WTC11 (cell line): ENCODE measurements around the gene TNFRSF14. TPM values are rescaled to one million over a fixed set of nuclear protein-coding genes. Genes with fewer than 3 reads are reported as not detected.

ENCODE experiments used
- ATAC-seq: fragments of 200-7000 bp; cut with Tn5 transposase; 2 replicates; pipeline ENCODE4 v1.10.0; 2021; ENCODE audit warnings: mild to moderate bottlenecking, moderate library complexity
- CTCF ChIA-PET: fragments of 300-600 bp; sonication (Branson Sonifier 250); formaldehyde crosslinking; loops from one replicate; lab custom pipeline; 2021; ENCODE audit warnings: antibody characterized with exemption; lab: Charles Lee
- POLR2A ChIA-PET: fragments of 350-600 bp; sonication (Branson Sonifier 250); formaldehyde crosslinking; loops from one replicate; lab custom pipeline; 2021; ENCODE audit warnings: antibody characterized with exemption; lab: Charles Lee
- DNase-seq: peaks from one replicate; pipeline ENCODE4 v3.0.0; 2021; ENCODE audit warnings: low spot score
- H3K27ac Mint-ChIP-seq: 2 replicates; pipeline ENCODE4 v1.8.0; 2021; ENCODE audit warnings: mixed read lengths
- H3K27me3 Mint-ChIP-seq: 2 replicates; pipeline ENCODE4 v1.8.0; 2021; ENCODE audit warnings: low read depth, mild to moderate bottlenecking, moderate library complexity, mixed read lengths
- H3K36me3 Mint-ChIP-seq: 2 replicates; pipeline ENCODE4 v1.8.0; 2021; ENCODE audit warnings: mixed read lengths
- H3K4me1 Mint-ChIP-seq: 2 replicates; pipeline ENCODE4 v1.8.0; 2022; ENCODE audit warnings: mixed read lengths
- H3K4me3 Mint-ChIP-seq: 2 replicates; pipeline ENCODE4 v1.8.0; 2021; ENCODE audit warnings: mild to moderate bottlenecking, moderate library complexity, mixed read lengths
- H3K9me3 Mint-ChIP-seq: 2 replicates; pipeline ENCODE4 v1.8.0; 2021; ENCODE audit warnings: mixed read lengths
- CBFB ChIP-seq: sonication (generic); formaldehyde crosslinking; IDR thresholded peaks from 2 replicates; pipeline ENCODE4 v1.8.1; 2022; ENCODE audit warnings: mild to moderate bottlenecking, low read depth, missing genetic modification reagents
- FOXJ3 ChIP-seq: sonication (generic); formaldehyde crosslinking; IDR thresholded peaks from 2 replicates; pipeline ENCODE4 v1.9.0; 2021; ENCODE audit warnings: missing genetic modification reagents, mild to moderate bottlenecking, borderline replicate concordance
- TCF7 ChIP-seq: sonication (generic); formaldehyde crosslinking; IDR thresholded peaks from 2 replicates; pipeline ENCODE4 v1.8.0; 2022; ENCODE audit warnings: mild to moderate bottlenecking, low read depth, missing genetic modification reagents, moderate library complexity
- total RNA-seq: library from RNA; stranded (reverse); gene quantifications from 3 replicates; pipeline ENCODE4 v1.2.3, GENCODE V29; 2021
- TF ChIP-seq, protein P1 (sequence below): fragments of 250-450 bp; sonication (Bioruptor Pico); IDR thresholded peaks from 2 replicates; pipeline ENCODE4 v1.9.0; 2021; ENCODE audit warnings: mild to moderate bottlenecking, borderline replicate concordance
- TF ChIP-seq, protein P2 (sequence below): sonication (generic); formaldehyde crosslinking; IDR thresholded peaks from 2 replicates; pipeline ENCODE4 v1.8.0; 2022; ENCODE audit warnings: mild to moderate bottlenecking, missing genetic modification reagents
- TF ChIP-seq, protein P3 (sequence below): sonication (generic); formaldehyde crosslinking; IDR thresholded peaks from 2 replicates; pipeline ENCODE4 v1.8.0; 2022; ENCODE audit warnings: missing genetic modification reagents
- TF ChIP-seq, protein P4 (sequence below): sonication (generic); formaldehyde crosslinking; IDR thresholded peaks from 2 replicates; pipeline ENCODE4 v1.8.0; 2022; ENCODE audit warnings: mild to moderate bottlenecking, missing genetic modification reagents
- TF ChIP-seq, protein P5 (sequence below): sonication (generic); formaldehyde crosslinking; IDR thresholded peaks from 2 replicates; pipeline ENCODE4 v1.8.1; 2023; ENCODE audit warnings: mild to moderate bottlenecking, moderate library complexity, missing genetic modification reagents
- TF ChIP-seq, protein P6 (sequence below): sonication (generic); formaldehyde crosslinking; IDR thresholded peaks from 2 replicates; pipeline ENCODE4 v1.8.0; 2022; ENCODE audit warnings: mild to moderate bottlenecking, missing genetic modification reagents

Gene TNFRSF14
- total RNA-seq, 1 experiment from 2014 or later: 0.87 TPM

DNA sequence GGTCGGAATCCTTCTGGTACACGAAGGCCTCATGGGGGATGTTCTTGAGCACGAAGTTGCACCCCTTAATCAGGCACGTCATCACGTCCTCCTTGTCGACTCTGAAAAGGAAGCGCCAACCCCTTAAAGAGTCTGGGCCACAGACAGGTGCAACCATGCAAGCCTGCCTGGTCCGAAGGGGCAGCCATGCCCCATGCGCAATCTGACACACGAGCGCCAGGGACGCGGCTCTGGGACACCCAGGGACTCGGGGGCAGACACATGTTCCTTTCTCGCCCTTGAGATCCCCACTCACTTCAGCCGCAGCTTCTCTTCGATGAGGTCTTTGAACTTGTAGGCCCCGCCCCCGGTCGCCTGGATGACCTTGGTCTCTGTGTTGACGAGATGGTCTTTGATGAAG, 35.4 kb upstream of the TNFRSF14 start:
- Mint-ChIP-seq H3K36me3 (peaks cover 19% of the 10 kb centered on the region), H3K27me3 (no peaks in the 10 kb centered on the region), H3K4me1 (peaks cover 18% of the 10 kb centered on the region), H3K27ac (no peak overlapping the region), H3K9me3 (no peaks in the 10 kb centered on the region), H3K4me3 (no peak overlapping the region)
- DNase-seq: no peak
- CTCF ChIA-PET: no interaction called here
- TF ChIP-seq, protein P1, sequence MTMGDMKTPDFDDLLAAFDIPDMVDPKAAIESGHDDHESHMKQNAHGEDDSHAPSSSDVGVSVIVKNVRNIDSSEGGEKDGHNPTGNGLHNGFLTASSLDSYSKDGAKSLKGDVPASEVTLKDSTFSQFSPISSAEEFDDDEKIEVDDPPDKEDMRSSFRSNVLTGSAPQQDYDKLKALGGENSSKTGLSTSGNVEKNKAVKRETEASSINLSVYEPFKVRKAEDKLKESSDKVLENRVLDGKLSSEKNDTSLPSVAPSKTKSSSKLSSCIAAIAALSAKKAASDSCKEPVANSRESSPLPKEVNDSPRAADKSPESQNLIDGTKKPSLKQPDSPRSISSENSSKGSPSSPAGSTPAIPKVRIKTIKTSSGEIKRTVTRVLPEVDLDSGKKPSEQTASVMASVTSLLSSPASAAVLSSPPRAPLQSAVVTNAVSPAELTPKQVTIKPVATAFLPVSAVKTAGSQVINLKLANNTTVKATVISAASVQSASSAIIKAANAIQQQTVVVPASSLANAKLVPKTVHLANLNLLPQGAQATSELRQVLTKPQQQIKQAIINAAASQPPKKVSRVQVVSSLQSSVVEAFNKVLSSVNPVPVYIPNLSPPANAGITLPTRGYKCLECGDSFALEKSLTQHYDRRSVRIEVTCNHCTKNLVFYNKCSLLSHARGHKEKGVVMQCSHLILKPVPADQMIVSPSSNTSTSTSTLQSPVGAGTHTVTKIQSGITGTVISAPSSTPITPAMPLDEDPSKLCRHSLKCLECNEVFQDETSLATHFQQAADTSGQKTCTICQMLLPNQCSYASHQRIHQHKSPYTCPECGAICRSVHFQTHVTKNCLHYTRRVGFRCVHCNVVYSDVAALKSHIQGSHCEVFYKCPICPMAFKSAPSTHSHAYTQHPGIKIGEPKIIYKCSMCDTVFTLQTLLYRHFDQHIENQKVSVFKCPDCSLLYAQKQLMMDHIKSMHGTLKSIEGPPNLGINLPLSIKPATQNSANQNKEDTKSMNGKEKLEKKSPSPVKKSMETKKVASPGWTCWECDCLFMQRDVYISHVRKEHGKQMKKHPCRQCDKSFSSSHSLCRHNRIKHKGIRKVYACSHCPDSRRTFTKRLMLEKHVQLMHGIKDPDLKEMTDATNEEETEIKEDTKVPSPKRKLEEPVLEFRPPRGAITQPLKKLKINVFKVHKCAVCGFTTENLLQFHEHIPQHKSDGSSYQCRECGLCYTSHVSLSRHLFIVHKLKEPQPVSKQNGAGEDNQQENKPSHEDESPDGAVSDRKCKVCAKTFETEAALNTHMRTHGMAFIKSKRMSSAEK (CRISPR knock-in tag): no peak
- ATAC-seq: no peak
- POLR2A ChIA-PET: no interaction called here

DNA sequence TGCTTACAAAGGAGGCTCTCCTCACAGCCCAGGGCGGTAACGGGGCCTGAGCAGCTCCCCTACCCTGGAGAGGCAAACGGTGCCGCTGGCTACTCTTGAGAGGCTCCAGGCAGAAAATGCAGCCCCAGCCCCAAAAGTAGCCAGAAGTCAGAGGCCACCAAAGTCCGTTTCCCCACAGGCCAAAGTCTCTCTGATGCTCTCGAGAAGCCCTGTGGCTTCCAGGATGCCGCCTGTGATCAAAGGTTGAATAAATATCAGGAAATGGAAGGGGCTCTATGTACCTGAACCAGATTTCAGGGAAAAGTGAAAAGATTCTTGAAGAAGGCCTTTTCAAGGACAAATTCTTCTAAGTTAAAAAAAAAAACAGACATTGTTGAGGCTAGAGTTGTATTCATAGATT, 33.9 kb upstream of the TNFRSF14 start:
- H3K4me3 Mint-ChIP-seq: no peak overlapping the region
- POLR2A ChIA-PET: no interaction called here
- TF ChIP-seq TCF7: no peak
- TF ChIP-seq, protein P2, sequence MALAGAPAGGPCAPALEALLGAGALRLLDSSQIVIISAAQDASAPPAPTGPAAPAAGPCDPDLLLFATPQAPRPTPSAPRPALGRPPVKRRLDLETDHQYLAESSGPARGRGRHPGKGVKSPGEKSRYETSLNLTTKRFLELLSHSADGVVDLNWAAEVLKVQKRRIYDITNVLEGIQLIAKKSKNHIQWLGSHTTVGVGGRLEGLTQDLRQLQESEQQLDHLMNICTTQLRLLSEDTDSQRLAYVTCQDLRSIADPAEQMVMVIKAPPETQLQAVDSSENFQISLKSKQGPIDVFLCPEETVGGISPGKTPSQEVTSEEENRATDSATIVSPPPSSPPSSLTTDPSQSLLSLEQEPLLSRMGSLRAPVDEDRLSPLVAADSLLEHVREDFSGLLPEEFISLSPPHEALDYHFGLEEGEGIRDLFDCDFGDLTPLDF (CRISPR knock-in tag): no peak
- no peak for TF ChIP-seq CBFB (CRISPR knock-in tag)
- TF ChIP-seq, protein P3, sequence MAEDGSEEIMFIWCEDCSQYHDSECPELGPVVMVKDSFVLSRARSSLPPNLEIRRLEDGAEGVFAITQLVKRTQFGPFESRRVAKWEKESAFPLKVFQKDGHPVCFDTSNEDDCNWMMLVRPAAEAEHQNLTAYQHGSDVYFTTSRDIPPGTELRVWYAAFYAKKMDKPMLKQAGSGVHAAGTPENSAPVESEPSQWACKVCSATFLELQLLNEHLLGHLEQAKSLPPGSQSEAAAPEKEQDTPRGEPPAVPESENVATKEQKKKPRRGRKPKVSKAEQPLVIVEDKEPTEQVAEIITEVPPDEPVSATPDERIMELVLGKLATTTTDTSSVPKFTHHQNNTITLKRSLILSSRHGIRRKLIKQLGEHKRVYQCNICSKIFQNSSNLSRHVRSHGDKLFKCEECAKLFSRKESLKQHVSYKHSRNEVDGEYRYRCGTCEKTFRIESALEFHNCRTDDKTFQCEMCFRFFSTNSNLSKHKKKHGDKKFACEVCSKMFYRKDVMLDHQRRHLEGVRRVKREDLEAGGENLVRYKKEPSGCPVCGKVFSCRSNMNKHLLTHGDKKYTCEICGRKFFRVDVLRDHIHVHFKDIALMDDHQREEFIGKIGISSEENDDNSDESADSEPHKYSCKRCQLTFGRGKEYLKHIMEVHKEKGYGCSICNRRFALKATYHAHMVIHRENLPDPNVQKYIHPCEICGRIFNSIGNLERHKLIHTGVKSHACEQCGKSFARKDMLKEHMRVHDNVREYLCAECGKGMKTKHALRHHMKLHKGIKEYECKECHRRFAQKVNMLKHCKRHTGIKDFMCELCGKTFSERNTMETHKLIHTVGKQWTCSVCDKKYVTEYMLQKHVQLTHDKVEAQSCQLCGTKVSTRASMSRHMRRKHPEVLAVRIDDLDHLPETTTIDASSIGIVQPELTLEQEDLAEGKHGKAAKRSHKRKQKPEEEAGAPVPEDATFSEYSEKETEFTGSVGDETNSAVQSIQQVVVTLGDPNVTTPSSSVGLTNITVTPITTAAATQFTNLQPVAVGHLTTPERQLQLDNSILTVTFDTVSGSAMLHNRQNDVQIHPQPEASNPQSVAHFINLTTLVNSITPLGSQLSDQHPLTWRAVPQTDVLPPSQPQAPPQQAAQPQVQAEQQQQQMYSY (CRISPR knock-in tag): no peak
- TF ChIP-seq, protein P4, sequence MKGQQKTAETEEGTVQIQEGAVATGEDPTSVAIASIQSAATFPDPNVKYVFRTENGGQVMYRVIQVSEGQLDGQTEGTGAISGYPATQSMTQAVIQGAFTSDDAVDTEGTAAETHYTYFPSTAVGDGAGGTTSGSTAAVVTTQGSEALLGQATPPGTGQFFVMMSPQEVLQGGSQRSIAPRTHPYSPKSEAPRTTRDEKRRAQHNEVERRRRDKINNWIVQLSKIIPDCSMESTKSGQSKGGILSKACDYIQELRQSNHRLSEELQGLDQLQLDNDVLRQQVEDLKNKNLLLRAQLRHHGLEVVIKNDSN (CRISPR knock-in tag): no peak
- TF ChIP-seq, protein P5, sequence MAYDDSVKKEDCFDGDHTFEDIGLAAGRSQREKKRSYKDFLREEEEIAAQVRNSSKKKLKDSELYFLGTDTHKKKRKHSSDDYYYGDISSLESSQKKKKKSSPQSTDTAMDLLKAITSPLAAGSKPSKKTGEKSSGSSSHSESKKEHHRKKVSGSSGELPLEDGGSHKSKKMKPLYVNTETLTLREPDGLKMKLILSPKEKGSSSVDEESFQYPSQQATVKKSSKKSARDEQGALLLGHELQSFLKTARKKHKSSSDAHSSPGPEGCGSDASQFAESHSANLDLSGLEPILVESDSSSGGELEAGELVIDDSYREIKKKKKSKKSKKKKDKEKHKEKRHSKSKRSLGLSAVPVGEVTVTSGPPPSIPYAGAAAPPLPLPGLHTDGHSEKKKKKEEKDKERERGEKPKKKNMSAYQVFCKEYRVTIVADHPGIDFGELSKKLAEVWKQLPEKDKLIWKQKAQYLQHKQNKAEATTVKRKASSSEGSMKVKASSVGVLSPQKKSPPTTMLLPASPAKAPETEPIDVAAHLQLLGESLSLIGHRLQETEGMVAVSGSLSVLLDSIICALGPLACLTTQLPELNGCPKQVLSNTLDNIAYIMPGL (CRISPR knock-in tag): no peak
- TF ChIP-seq FOXJ3 (CRISPR knock-in tag): no peak
- TF ChIP-seq, protein P6, sequence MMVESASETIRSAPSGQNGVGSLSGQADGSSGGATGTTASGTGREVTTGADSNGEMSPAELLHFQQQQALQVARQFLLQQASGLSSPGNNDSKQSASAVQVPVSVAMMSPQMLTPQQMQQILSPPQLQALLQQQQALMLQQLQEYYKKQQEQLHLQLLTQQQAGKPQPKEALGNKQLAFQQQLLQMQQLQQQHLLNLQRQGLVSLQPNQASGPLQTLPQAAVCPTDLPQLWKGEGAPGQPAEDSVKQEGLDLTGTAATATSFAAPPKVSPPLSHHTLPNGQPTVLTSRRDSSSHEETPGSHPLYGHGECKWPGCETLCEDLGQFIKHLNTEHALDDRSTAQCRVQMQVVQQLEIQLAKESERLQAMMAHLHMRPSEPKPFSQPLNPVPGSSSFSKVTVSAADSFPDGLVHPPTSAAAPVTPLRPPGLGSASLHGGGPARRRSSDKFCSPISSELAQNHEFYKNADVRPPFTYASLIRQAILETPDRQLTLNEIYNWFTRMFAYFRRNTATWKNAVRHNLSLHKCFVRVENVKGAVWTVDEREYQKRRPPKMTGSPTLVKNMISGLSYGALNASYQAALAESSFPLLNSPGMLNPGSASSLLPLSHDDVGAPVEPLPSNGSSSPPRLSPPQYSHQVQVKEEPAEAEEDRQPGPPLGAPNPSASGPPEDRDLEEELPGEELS: no peak
- TF ChIP-seq, all 79 proteins: peak for 0
- ATAC-seq (no peak), DNase-seq (no peak)
- Mint-ChIP-seq H3K9me3 (no peaks in the 10 kb centered on the region), H3K27me3 (peaks cover 7% of the 10 kb centered on the region), H3K36me3 (peaks cover 19% of the 10 kb centered on the region), H3K27ac (no peak overlapping the region), H3K4me1 (peaks cover 23% of the 10 kb centered on the region)
- CTCF ChIA-PET: no interaction called here
